OCI-LY1 (cell line): Measurements from ENCODE around the gene GYS2.
"Not testable (repeated sequence)": the region's sequence is repeated elsewhere in the genome, so short reads cannot be mapped to it uniquely, and the experiment has no call there.

Experiments
- H2AFZ ChIP-seq: fragments of 200-600 bp; sonication (generic), shearing (Covaris generic); 2 replicates; pipeline ENCODE4 v1.6.0; 2014; ENCODE audit warnings: antibody characterized with exemption, mild to moderate bottlenecking, low read length
- H3F3A ChIP-seq: fragments of 200-600 bp; sonication (generic), shearing (Covaris generic); 2 replicates; pipeline ENCODE4 v1.6.0; 2014; ENCODE audit warnings: mild to moderate bottlenecking, antibody characterized with exemption, low read length, moderate library complexity; ENCODE audit not compliant: insufficient read depth
- H3K27ac ChIP-seq: fragments of 200-600 bp; sonication (generic); 2 replicates; pipeline ENCODE4 v1.5.1; 2014; ENCODE audit warnings: low read length, mixed run types, mild to moderate bottlenecking, low read depth; ENCODE audit not compliant: poor library complexity, severe bottlenecking
- H3K27me3 ChIP-seq: fragments of 200-600 bp; sonication (generic); 2 replicates; pipeline ENCODE4 v1.6.0; 2014; ENCODE audit warnings: antibody characterized with exemption, mild to moderate bottlenecking, low read length, moderate library complexity; ENCODE audit not compliant: insufficient read depth
- H3K36me3 ChIP-seq: fragments of 200-600 bp; sonication (generic); 2 replicates; pipeline ENCODE4 v1.6.1; 2014; ENCODE audit warnings: mild to moderate bottlenecking, antibody characterized with exemption, low read length, moderate library complexity, mixed read lengths; ENCODE audit not compliant: insufficient read depth
- H3K4me1 ChIP-seq: fragments of 200-600 bp; sonication (generic); 2 replicates; pipeline ENCODE4 v1.5.1; 2014; ENCODE audit warnings: mild to moderate bottlenecking, low read length, moderate library complexity; ENCODE audit not compliant: insufficient read depth, severe bottlenecking
- H3K4me2 ChIP-seq: fragments of 200-600 bp; sonication (generic), shearing (Covaris generic); 2 replicates; pipeline ENCODE4 v1.6.1; 2014; ENCODE audit warnings: low read length
- H3K4me3 ChIP-seq: fragments of 200-600 bp; sonication (generic); 2 replicates; pipeline ENCODE4 v1.5.1; 2014; ENCODE audit warnings: low read length, low read depth, mild to moderate bottlenecking, mixed read lengths; ENCODE audit not compliant: poor library complexity, severe bottlenecking
- H3K79me2 ChIP-seq: fragments of 200-600 bp; shearing (Covaris generic); 2 replicates; pipeline ENCODE4 v1.6.1; 2016; ENCODE audit warnings: mixed run types, low read length, mixed read lengths; ENCODE audit not compliant: insufficient read depth
- H3K9ac ChIP-seq: fragments of 200-600 bp; sonication (generic), shearing (Covaris generic); 2 replicates; pipeline ENCODE4 v1.6.1; 2014; ENCODE audit warnings: mild to moderate bottlenecking, low read length, mixed read lengths
- H3K9me2 ChIP-seq: fragments of 200-600 bp; sonication (generic), shearing (Covaris generic); 2 replicates; pipeline ENCODE4 v1.6.1; 2014; ENCODE audit warnings: low read depth, mild to moderate bottlenecking, low read length, mixed read lengths
- H3K9me3 ChIP-seq: fragments of 200-600 bp; shearing (Covaris generic); 2 replicates; pipeline ENCODE4 v1.6.1; 2014; ENCODE audit warnings: low read length, mixed read lengths
- H4K20me1 ChIP-seq: fragments of 200-600 bp; sonication (generic), shearing (Covaris generic); 2 replicates; pipeline ENCODE4 v1.6.0; 2016; ENCODE audit warnings: mild to moderate bottlenecking, low read length; ENCODE audit not compliant: insufficient read depth
- CTCF ChIP-seq: fragments of 200-600 bp; sonication (generic), shearing (Covaris generic); IDR thresholded peaks from 2 replicates; pipeline ENCODE4 v1.5.1; 2017; ENCODE audit warnings: mild to moderate bottlenecking, antibody characterized with exemption, low read length, moderate library complexity, mixed read lengths
- EZH2 ChIP-seq: fragments of 200-600 bp; sonication (generic), shearing (Covaris generic); IDR thresholded peaks from 2 replicates; pipeline ENCODE4 v1.8.0; 2017; ENCODE audit warnings: borderline replicate concordance, mixed run types, mild to moderate bottlenecking, antibody characterized with exemption, low read length, moderate library complexity, mixed read lengths

Gene GYS2

GRCh38 chr12:21600196-21600595 is 4.5 kb downstream of the GYS2 start:
- H3K36me3 ChIP-seq: no peaks in the 10 kb centered on the region
- no peak overlapping the region for H3K4me2 ChIP-seq
- H3K27ac ChIP-seq: no peak overlapping the region
- H3K9me3 ChIP-seq: no peaks in the 10 kb centered on the region
- no peaks in the 10 kb centered on the region for H3F3A ChIP-seq
- H3K4me1 ChIP-seq: peaks cover 15% of the 10 kb centered on the region
- H4K20me1 ChIP-seq: no peaks in the 10 kb centered on the region
- no peak overlapping the region for H2AFZ ChIP-seq
- H3K9ac ChIP-seq: no peak overlapping the region
- no peak overlapping the region for H3K4me3 ChIP-seq
- no peaks in the 10 kb centered on the region for H3K79me2 ChIP-seq
- H3K9me2 ChIP-seq: no peaks in the 10 kb centered on the region
- TF ChIP-seq CTCF: no peak
- no peak for TF ChIP-seq EZH2
- H3K27me3 ChIP-seq: no peaks in the 10 kb centered on the region

DNA sequence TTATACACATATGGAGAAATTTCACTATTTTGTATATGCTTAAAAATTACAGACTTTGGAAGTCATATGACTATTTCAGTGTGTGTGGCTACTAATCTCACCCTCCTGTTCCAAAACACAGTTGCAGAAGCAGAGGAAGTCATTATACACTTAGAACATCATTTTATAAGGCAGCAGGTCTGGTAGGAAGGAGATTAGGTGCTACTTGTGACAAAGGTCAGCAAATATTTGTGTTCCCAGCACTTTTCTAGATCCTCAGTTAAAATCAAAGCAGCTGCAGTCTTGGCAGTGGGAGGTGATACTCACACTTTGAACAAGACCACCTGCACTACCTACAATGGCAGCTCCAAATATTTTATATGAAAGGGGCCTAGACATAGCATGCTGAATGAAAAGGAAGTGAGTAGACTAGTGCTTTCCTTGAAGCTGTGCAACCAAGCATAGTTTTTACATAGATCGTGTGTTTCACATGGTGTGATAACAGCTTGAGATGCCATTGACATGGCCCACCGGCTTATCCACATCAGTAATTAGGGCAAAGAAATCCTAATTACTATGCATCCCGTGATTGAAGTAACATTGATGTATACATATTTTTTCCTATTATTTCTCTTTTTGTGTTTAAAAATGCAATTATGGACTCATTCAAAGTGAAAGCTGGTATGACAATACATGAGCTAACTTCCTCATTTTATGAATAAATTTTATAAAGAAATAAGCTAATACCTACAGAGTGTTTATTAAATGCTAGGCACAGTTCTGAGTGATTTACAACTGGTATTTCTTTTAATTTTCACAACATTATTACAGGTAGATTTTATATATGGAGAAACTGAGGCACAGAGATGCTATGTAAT is 5.3 kb downstream of the GYS2 start:
- H3K79me2 ChIP-seq: no peaks in the 10 kb centered on the region
- no peak for TF ChIP-seq CTCF
- peak overlapping the region; percentile 51 for H3K4me2 ChIP-seq
- H3K9ac ChIP-seq: no peak overlapping the region
- H3K9me2 ChIP-seq: no peaks in the 10 kb centered on the region
- H4K20me1 ChIP-seq: no peaks in the 10 kb centered on the region
- no peaks in the 10 kb centered on the region for H3K27me3 ChIP-seq
- peak overlapping the region; percentile 23 for H3K4me3 ChIP-seq
- H3K36me3 ChIP-seq: no peaks in the 10 kb centered on the region
- peaks cover 15% of the 10 kb centered on the region for H3K4me1 ChIP-seq
- no peaks in the 10 kb centered on the region for H3K9me3 ChIP-seq
- no peak overlapping the region for H2AFZ ChIP-seq
- H3K27ac ChIP-seq: no peak overlapping the region
- H3F3A ChIP-seq: no peaks in the 10 kb centered on the region

DNA sequence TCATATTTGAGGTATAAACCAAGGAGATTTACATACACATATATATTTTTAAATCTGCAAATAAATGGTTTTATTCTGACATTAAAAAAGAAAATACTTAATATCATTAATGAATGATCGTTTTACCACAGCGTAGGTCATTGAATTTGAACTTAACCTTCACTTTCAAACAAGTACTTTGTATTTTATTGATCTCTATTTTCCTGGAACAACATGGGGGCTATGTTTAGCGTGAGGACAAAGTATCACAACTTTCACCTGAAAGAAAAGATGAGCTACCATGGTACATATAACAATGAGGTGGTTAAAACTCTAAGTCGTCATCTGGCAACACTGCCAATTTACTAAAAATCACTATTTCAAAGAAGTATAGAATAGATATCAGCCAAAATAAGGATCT is 6.0 kb downstream of the GYS2 start:
- Histone ChIP-seq H3K36me3 (no peaks in the 10 kb centered on the region), H3K9me2 (no peaks in the 10 kb centered on the region), H3F3A (no peaks in the 10 kb centered on the region), H2AFZ (no peak overlapping the region), H3K4me3 (no peak overlapping the region), H3K27me3 (no peaks in the 10 kb centered on the region), H3K9ac (no peak overlapping the region), H4K20me1 (no peaks in the 10 kb centered on the region), H3K4me2 (no peak overlapping the region), H3K27ac (no peak overlapping the region), H3K9me3 (no peaks in the 10 kb centered on the region), H3K4me1 (peaks cover 15% of the 10 kb centered on the region), H3K79me2 (no peaks in the 10 kb centered on the region)
- no peak for TF ChIP-seq CTCF
- no peak for TF ChIP-seq EZH2

- H3K36me3 ChIP-seq, H3K4me2 ChIP-seq, H3K27me3 ChIP-seq, H3K9ac ChIP-seq, H3K9me2 ChIP-seq, H3K79me2 ChIP-seq, H3K4me3 ChIP-seq, H4K20me1 ChIP-seq, H3K9me3 ChIP-seq, H2AFZ ChIP-seq, H3K27ac ChIP-seq, H3F3A ChIP-seq: not testable (repeated sequence)
- peaks cover 15% of the 10 kb centered on the region for H3K4me1 ChIP-seq
Observed at GRCh38 chr12:21595356-21595755, 9.3 kb downstream of the GYS2 start.
